OCI-LY3 (cell line): Measurements from ENCODE around the gene KANSL1.

Source experiments
- CTCF ChIP-seq: fragments of 200-600, 300-600 bp; sonication (generic); IDR thresholded peaks from 2 replicates; pipeline ENCODE4 v1.5.1; 2014; ENCODE audit warnings: antibody characterized with exemption, low read length, low read depth
- EZH2phosphoT487 ChIP-seq: fragments of 200-600 bp; shearing (Covaris generic); IDR thresholded peaks from 2 replicates; pipeline ENCODE4 v1.6.1; 2018; ENCODE audit warnings: antibody characterized with exemption, mixed run types, low read depth

GRCh38 chr17:46089389-46089965 lies 103.8 kb downstream of the KANSL1 start:
- no peak for TF ChIP-seq CTCF
- no peak for TF ChIP-seq EZH2phosphoT487
